Measurements from ENCODE around the gene ELMO1. TPM values are rescaled to one million over a fixed set of nuclear protein-coding genes. Genes with fewer than 3 reads are reported as not detected.

Gene ELMO1
- total RNA-seq, 1 donor from 2014 or later: not detected

DNA sequence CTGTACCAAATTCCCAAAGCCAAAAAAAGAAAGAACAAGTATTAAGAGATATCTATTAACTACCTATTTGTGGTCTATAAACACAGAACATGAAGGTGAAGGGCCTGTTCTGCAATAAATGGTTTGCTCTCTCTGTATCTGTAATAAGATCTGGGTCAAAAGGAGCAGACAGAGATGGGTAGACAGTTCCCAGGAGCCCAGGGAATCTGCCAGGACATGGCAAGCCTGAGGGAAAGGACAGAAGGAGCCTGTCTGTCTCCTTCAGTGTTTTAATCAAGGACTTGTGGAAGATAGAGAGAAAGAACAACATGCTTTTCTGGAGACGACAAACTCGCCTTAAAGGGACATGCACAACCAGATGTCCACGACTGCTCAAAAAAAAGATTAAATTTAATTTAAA lies 165.7 kb downstream of the ELMO1 start:
- no peak for DNase-seq (ENCODE audit: extremely low spot score, unreplicated experiment)
- no peak overlapping the region for H3K4me3 Mint-ChIP-seq (ENCODE audit: unreplicated experiment)
- H3K36me3 Mint-ChIP-seq (ENCODE audit: unreplicated experiment): no peaks in the 10 kb centered on the region
- no peaks in the 10 kb centered on the region for H3K4me1 Mint-ChIP-seq (ENCODE audit: unreplicated experiment)
- H3K27me3 Mint-ChIP-seq (ENCODE audit: unreplicated experiment): no peaks in the 10 kb centered on the region
- H3K9me3 Mint-ChIP-seq (ENCODE audit: unreplicated experiment): peaks cover 3% of the 10 kb centered on the region
- TF ChIP-seq, protein P1, sequence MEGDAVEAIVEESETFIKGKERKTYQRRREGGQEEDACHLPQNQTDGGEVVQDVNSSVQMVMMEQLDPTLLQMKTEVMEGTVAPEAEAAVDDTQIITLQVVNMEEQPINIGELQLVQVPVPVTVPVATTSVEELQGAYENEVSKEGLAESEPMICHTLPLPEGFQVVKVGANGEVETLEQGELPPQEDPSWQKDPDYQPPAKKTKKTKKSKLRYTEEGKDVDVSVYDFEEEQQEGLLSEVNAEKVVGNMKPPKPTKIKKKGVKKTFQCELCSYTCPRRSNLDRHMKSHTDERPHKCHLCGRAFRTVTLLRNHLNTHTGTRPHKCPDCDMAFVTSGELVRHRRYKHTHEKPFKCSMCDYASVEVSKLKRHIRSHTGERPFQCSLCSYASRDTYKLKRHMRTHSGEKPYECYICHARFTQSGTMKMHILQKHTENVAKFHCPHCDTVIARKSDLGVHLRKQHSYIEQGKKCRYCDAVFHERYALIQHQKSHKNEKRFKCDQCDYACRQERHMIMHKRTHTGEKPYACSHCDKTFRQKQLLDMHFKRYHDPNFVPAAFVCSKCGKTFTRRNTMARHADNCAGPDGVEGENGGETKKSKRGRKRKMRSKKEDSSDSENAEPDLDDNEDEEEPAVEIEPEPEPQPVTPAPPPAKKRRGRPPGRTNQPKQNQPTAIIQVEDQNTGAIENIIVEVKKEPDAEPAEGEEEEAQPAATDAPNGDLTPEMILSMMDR (IDR thresholded peaks at IDR 0.05): no peak
- H3K27ac Mint-ChIP-seq (ENCODE audit: unreplicated experiment): no peak overlapping the region

DNA sequence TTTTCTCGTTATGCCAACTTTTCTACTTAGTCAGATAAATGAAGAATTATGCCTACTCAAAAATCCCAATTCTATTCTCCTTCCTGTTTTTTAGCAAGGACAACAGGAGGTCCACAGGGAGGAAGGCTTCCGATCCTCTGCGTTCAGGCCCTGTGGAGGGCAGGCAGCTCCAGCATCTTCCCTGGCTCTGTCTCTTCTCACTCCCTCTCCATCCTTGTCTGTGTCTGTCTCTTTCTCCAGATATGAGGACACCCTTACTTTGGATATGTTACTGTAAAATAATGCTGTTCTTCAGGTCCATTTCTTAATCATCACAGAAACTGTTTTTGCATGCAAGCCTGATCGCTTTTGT lies 166.6 kb downstream of the ELMO1 start:
- Mint-ChIP-seq H3K36me3 (ENCODE audit: unreplicated experiment) (no peaks in the 10 kb centered on the region), H3K4me1 (ENCODE audit: unreplicated experiment) (no peaks in the 10 kb centered on the region), H3K9me3 (ENCODE audit: unreplicated experiment) (peaks cover 3% of the 10 kb centered on the region), H3K27ac (ENCODE audit: unreplicated experiment) (no peak overlapping the region), H3K27me3 (ENCODE audit: unreplicated experiment) (no peaks in the 10 kb centered on the region), H3K4me3 (ENCODE audit: unreplicated experiment) (no peak overlapping the region)
- TF ChIP-seq, protein P1 (IDR thresholded peaks at IDR 0.05): no peak
- DNase-seq (ENCODE audit: extremely low spot score, unreplicated experiment): no peak

DNA sequence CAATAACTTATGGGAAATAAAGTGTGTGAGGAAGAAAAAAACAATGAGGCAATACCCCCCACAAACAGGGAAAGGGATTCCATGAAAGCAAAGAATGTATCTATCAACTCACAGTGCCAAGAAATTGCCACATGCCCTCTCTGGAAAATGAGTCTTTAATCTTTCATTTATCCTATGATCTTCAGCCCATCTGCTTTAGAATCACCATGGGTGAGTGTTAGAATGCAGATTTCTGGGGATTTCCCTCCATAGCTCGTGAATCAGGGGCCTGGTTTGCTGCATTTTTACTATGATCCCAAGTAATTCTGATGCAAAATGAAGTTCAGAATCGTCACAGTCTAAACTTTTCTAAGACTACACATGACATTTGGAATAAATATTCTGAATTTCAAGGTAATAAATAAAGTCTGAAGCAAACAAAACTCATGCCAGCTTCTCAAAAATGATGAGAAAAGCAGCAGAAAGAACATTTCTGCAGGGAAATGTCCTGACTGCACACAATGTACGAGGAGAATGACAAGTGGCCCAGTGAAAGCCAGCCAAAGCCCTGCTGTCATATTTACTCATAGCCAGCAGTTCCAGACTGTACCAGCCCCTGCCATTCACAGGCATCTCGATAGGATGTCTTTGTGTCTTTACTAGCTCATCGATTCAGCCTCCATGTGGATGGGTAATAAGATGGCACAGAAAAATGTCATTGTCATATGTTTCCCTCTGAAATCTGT lies 167.1 kb downstream of the ELMO1 start:
- H3K4me3 Mint-ChIP-seq (ENCODE audit: unreplicated experiment): no peak overlapping the region
- H3K4me1 Mint-ChIP-seq (ENCODE audit: unreplicated experiment): no peaks in the 10 kb centered on the region
- H3K27me3 Mint-ChIP-seq (ENCODE audit: unreplicated experiment): no peaks in the 10 kb centered on the region
- H3K9me3 Mint-ChIP-seq (ENCODE audit: unreplicated experiment): peaks cover 3% of the 10 kb centered on the region
- no peaks in the 10 kb centered on the region for H3K36me3 Mint-ChIP-seq (ENCODE audit: unreplicated experiment)
- no peak overlapping the region for H3K27ac Mint-ChIP-seq (ENCODE audit: unreplicated experiment)
- TF ChIP-seq, protein P1 (IDR thresholded peaks at IDR 0.05): no peak
- no peak for DNase-seq (ENCODE audit: extremely low spot score, unreplicated experiment)

DNA sequence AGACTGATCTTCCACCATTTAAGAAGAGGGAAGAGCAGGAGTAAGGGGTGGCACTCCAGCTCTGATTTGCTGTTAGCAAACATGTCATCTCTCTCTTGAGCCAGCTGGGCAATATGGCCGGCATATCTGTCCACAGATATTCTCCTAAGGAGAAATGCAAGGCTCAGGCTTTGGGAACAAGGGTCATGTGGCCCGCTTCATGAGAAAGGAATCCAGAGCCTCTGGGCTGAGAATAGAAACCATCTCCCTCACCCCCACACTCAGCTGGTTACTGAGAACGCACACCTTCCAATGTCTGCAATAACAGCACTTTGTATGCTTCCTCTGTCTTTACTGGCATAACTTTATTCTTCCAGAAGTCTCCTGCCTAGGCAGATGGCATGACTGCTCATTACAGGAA lies 171.2 kb downstream of the ELMO1 start:
- TF ChIP-seq, protein P1 (IDR thresholded peaks at IDR 0.05): no peak
- no peaks in the 10 kb centered on the region for H3K4me1 Mint-ChIP-seq (ENCODE audit: unreplicated experiment)
- H3K27me3 Mint-ChIP-seq (ENCODE audit: unreplicated experiment): no peaks in the 10 kb centered on the region

DNA sequence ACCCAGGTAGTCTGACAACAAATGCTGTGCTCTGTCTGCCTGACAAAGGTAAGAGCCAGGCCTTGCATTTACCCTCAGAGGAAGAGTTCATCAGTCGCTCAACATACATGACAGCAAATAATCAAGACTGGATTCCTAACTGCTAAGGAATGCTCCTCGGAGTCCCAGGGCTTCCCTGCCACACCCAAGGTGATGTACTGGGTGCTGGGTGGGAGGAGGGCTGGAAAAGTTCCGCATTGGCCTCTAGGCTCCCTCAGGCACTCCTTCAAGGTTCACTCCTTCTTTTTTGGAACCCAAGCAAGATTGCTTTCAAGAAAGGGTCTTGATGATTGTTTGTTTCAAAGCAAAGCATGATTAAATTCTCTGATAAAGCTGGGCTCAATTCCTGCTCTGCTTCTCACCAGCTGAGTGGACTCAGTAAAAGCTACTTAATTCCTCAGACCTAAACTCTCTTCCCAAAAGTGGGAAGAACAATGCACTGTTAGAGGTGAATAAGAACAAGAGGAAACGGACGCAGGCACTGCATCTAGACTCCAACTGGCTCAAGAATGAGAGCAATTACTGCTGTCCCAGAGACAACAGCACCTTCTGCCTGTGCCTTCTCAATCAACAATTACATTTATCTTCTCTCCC lies 173.5 kb downstream of the ELMO1 start:
- Mint-ChIP-seq H3K4me3 (ENCODE audit: unreplicated experiment) (no peak overlapping the region), H3K9me3 (ENCODE audit: unreplicated experiment) (peaks cover 3% of the 10 kb centered on the region), H3K36me3 (ENCODE audit: unreplicated experiment) (no peaks in the 10 kb centered on the region), H3K27me3 (ENCODE audit: unreplicated experiment) (no peaks in the 10 kb centered on the region), H3K27ac (ENCODE audit: unreplicated experiment) (no peak overlapping the region), H3K4me1 (ENCODE audit: unreplicated experiment) (no peaks in the 10 kb centered on the region)
- TF ChIP-seq, protein P1 (IDR thresholded peaks at IDR 0.05): no peak
- DNase-seq (ENCODE audit: extremely low spot score, unreplicated experiment): no peak

More for the DNA sequence above, 171.2 kb downstream of the ELMO1 start:
- H3K9me3 Mint-ChIP-seq (ENCODE audit: unreplicated experiment): peaks cover 3% of the 10 kb centered on the region
- H3K4me3 Mint-ChIP-seq (ENCODE audit: unreplicated experiment): no peak overlapping the region
- no peak overlapping the region for H3K27ac Mint-ChIP-seq (ENCODE audit: unreplicated experiment)
- DNase-seq (ENCODE audit: extremely low spot score, unreplicated experiment): no peak
- H3K36me3 Mint-ChIP-seq (ENCODE audit: unreplicated experiment): no peaks in the 10 kb centered on the region
